Measurements from ENCODE around the gene RCOR1. TPM values are rescaled to one million over a fixed set of nuclear protein-coding genes. Genes with fewer than 3 reads are reported as not detected.

The RCOR1 gene
- polyA plus RNA-seq, 1 donor (not counting 4 experiments of a cell fraction or from before 2014, with no cell fraction given) = 27.0 TPM

- no peak for DNase-seq (ENCODE audit: low read depth, low spot score)
- peaks cover 10% of the 10 kb centered on the region for H4K20me1 ChIP-seq (ENCODE audit: control insufficient read depth, extremely low read depth, insufficient read depth, low read length)
- H3K36me3 ChIP-seq (ENCODE audit: control insufficient read depth in 2 of 2, extremely low read depth in 1 of 2, insufficient read depth in 2 of 2, low read length in 2 of 2) = peaks cover 4 to 6% of the 10 kb centered on the region in 2 experiments
- H3K9ac ChIP-seq (ENCODE audit: control insufficient read depth, extremely low read depth, insufficient read depth, low read length) = no peak overlapping the region
- FAIRE-seq = no peak
- H2AFZ ChIP-seq (ENCODE audit: control insufficient read depth, low read length) = no peak overlapping the region
- H3K4me2 ChIP-seq (ENCODE audit: control insufficient read depth, extremely low read depth, insufficient read depth, low read depth, low read length) = no peak overlapping the region
- TF ChIP-seq EZH2 (IDR thresholded peaks at IDR 0.05; ENCODE audit: low read length) (no peak), CTCF (optimal IDR thresholded peaks at IDR 0.05 in 1 of 3, IDR thresholded peaks at IDR 0.05 in 1 of 3, conservative IDR thresholded peaks at IDR 0.05 in 1 of 3; ENCODE audit: extremely low read depth in 1 of 3, insufficient read depth in 2 of 3, low read length in 3 of 3) (no peak)
- no peak overlapping the region for H3K27ac ChIP-seq (ENCODE audit: control insufficient read depth, insufficient read depth, low read length)
- H3K4me3 ChIP-seq (ENCODE audit: control insufficient read depth in 2 of 3, extremely low read depth in 1 of 3, insufficient read depth in 2 of 3, low read depth in 1 of 3, low read length in 3 of 3) = no peak overlapping the region
- H3K79me2 ChIP-seq (ENCODE audit: control insufficient read depth, insufficient read depth, low read length) = peaks cover 43% of the 10 kb centered on the region
- peaks cover 3% of the 10 kb centered on the region for H3K4me1 ChIP-seq (ENCODE audit: control insufficient read depth, extremely low read depth, insufficient read depth, low read length)
- H3K9me3 ChIP-seq (ENCODE audit: control insufficient read depth, low read depth, low read length) = no peaks in the 10 kb centered on the region
- H3K9me1 ChIP-seq (ENCODE audit: control insufficient read depth, extremely low read depth, insufficient read depth, low read length) = no peaks in the 10 kb centered on the region
- dilution Hi-C loops (cut with MboI; ENCODE audit: extremely low pct_ligation_motif_present, low sequenced_read_pairs) = no loop called here
- H3K27me3 ChIP-seq (ENCODE audit: control insufficient read depth, extremely low read depth, insufficient read depth, low read length) = no peaks in the 10 kb centered on the region
These were observed 105.1 kb downstream of the RCOR1 start for GRCh38 chr14:102697501-102697900.

- Histone ChIP-seq H2AFZ (ENCODE audit: control insufficient read depth, low read length) (no peak overlapping the region), H4K20me1 (ENCODE audit: control insufficient read depth, extremely low read depth, insufficient read depth, low read length) (peaks cover 10% of the 10 kb centered on the region), H3K79me2 (ENCODE audit: control insufficient read depth, insufficient read depth, low read length) (peaks cover 44% of the 10 kb centered on the region), H3K4me2 (ENCODE audit: control insufficient read depth, extremely low read depth, insufficient read depth, low read depth, low read length) (no peak overlapping the region), H3K27me3 (ENCODE audit: control insufficient read depth, extremely low read depth, insufficient read depth, low read length) (no peaks in the 10 kb centered on the region), H3K4me1 (ENCODE audit: control insufficient read depth, extremely low read depth, insufficient read depth, low read length) (peaks cover 3% of the 10 kb centered on the region), H3K27ac (ENCODE audit: control insufficient read depth, insufficient read depth, low read length) (no peak overlapping the region), H3K4me3 (ENCODE audit: control insufficient read depth in 2 of 3, extremely low read depth in 1 of 3, insufficient read depth in 2 of 3, low read depth in 1 of 3, low read length in 3 of 3) (no peak overlapping the region), H3K9me3 (ENCODE audit: control insufficient read depth, low read depth, low read length) (no peaks in the 10 kb centered on the region), H3K36me3 (ENCODE audit: control insufficient read depth in 2 of 2, extremely low read depth in 1 of 2, insufficient read depth in 2 of 2, low read length in 2 of 2) (peaks cover 6 to 12% of the 10 kb centered on the region in 2 experiments), H3K9me1 (ENCODE audit: control insufficient read depth, extremely low read depth, insufficient read depth, low read length) (no peaks in the 10 kb centered on the region), H3K9ac (ENCODE audit: control insufficient read depth, extremely low read depth, insufficient read depth, low read length) (no peak overlapping the region)
- dilution Hi-C loops (cut with MboI; ENCODE audit: extremely low pct_ligation_motif_present, low sequenced_read_pairs) = no loop called here
- FAIRE-seq (no peak), DNase-seq (ENCODE audit: low read depth, low spot score) (no peak)
- no peak for TF ChIP-seq CTCF (optimal IDR thresholded peaks at IDR 0.05 in 1 of 3, IDR thresholded peaks at IDR 0.05 in 1 of 3, conservative IDR thresholded peaks at IDR 0.05 in 1 of 3; ENCODE audit: extremely low read depth in 1 of 3, insufficient read depth in 2 of 3, low read length in 3 of 3)
These were observed 107.1 kb downstream of the RCOR1 start for GRCh38 chr14:102699416-102700110.

Measured in keratinocyte (primary cell).